ENCODE results near the gene NUMA1. TPM values are rescaled to one million over a fixed set of nuclear protein-coding genes. Genes with fewer than 3 reads are reported as not detected.

NUMA1 gene
- total and polyA plus RNA-seq, 4 donors: 19.5 to 93.2 (median 42.1) TPM

DNA sequence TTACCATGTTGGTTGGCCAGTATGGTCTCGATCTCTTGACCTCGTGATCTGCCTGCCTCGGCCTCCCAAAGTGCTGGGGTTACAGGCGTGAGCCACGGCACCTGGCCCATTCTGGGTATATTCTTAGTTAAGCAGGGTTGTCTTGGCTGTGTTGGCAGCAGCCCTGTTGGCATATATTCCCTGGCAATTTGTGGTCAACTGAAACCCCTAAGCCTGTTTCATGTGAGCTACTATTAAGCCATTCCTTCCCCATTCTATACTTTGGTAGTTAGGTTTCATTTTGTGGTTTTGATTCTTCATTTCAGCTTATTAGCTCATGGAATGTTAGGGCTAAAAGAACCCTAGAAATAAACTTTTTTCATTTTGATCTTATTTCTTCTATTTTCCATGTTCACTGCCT lies 103.8 kb downstream of the NUMA1 start:
- DNase-seq (ENCODE audit: low spot score): no peak
- WGBS: 96% methylated on average over 5 of the region's 5 CpGs
- Histone ChIP-seq H3K4me1 (ENCODE audit: control insufficient read depth in 4 of 4, insufficient read depth in 4 of 4, low read length in 3 of 4) (no peaks in the 10 kb centered on the region), H3K27me3 (ENCODE audit: control insufficient read depth in 4 of 4, insufficient read depth in 4 of 4, low read length in 3 of 4) (no peaks in the 10 kb centered on the region), H3K9ac (ENCODE audit: low read depth in 1 of 2, low read length in 2 of 2) (no peak overlapping the region), H3K9me3 (ENCODE audit: control insufficient read depth in 4 of 4, low read length in 3 of 4) (no peaks in the 10 kb centered on the region), H3K4me3 (ENCODE audit: low read depth in 1 of 3, low read length in 3 of 3) (no peak overlapping the region), H3K36me3 (ENCODE audit: control insufficient read depth in 4 of 4, insufficient read depth in 3 of 4, low read depth in 1 of 4, low read length in 3 of 4) (peaks cover 0 to 18% (median 7%) of the 10 kb centered on the region in 4 donors), H3K27ac (ENCODE audit: low read depth in 1 of 2, low read length in 2 of 2) (no peak overlapping the region)
- TF ChIP-seq YY1 (IDR thresholded peaks at IDR 0.05) (no peak), RXRA (IDR thresholded peaks at IDR 0.05) (no peak), NR2F2 (IDR thresholded peaks at IDR 0.05) (no peak), FOXA1 (IDR thresholded peaks at IDR 0.05) (no peak)

DNA sequence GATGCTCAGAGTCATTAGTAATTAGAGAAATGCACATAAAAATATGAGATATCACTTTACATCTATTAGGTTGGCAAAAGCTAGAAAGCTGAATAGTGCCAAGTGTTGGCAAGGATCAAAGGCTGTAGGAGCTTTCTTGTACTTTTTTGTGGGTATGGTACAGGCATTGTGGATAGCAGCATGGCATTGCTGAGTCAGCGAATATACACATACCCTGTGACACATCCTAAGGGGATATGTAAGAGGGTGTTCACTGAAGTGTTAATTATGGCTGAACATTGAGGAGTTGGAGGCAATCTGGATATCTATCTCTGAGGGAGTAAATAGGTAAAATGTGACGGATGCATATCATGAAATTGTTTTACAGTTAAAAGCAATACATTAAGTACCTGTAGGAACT lies 108.7 kb downstream of the NUMA1 start:
- H3K27ac ChIP-seq (ENCODE audit: low read depth in 1 of 2, low read length in 2 of 2): no peak overlapping the region
- no peaks in the 10 kb centered on the region for H3K4me1 ChIP-seq (ENCODE audit: control insufficient read depth in 4 of 4, insufficient read depth in 4 of 4, low read length in 3 of 4)
- H3K4me3 ChIP-seq (ENCODE audit: low read depth in 1 of 3, low read length in 3 of 3): no peak overlapping the region
- no peaks in the 10 kb centered on the region for H3K27me3 ChIP-seq (ENCODE audit: control insufficient read depth in 4 of 4, insufficient read depth in 4 of 4, low read length in 3 of 4)
- no peak overlapping the region for H3K9ac ChIP-seq (ENCODE audit: low read depth in 1 of 2, low read length in 2 of 2)
- WGBS: 97% methylated on average over 2 of the region's 2 CpGs
- H3K36me3 ChIP-seq (ENCODE audit: control insufficient read depth in 4 of 4, insufficient read depth in 3 of 4, low read depth in 1 of 4, low read length in 3 of 4): peaks cover 0 to 22% (median 17%) of the 10 kb centered on the region in 4 donors
- no peak for TF ChIP-seq YY1 (IDR thresholded peaks at IDR 0.05)
- TF ChIP-seq SP1 (IDR thresholded peaks at IDR 0.05): no peak
- no peak for TF ChIP-seq JUND (IDR thresholded peaks at IDR 0.05)
- TF ChIP-seq, protein P1, sequence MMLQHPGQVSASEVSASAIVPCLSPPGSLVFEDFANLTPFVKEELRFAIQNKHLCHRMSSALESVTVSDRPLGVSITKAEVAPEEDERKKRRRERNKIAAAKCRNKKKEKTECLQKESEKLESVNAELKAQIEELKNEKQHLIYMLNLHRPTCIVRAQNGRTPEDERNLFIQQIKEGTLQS (IDR thresholded peaks at IDR 0.05): no peak
- H3K9me3 ChIP-seq (ENCODE audit: control insufficient read depth in 4 of 4, low read length in 3 of 4): no peaks in the 10 kb centered on the region
- DNase-seq (ENCODE audit: low spot score): no peak

DNA sequence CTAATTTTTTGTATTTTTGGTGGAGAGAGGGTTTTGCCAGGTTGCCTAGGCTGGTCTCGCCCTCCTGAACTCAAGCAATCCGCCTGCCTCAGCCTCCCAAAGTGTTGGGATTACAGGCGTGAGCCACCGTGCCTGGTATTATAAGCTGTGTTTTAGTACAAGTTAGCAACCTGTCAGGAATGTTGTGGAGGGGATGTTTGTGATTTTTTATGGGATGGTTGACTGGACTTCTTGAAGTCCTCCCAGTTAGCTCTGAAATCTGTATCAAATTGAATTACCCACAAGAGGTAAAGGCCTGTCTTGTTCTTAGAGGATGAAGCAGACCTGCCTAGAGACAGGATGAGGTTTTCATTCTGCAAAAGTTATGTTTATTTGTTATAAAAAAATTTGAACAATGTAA lies 115.7 kb downstream of the NUMA1 start:
- peaks cover 0 to 24% (median 11%) of the 10 kb centered on the region in 4 donors for H3K36me3 ChIP-seq (ENCODE audit: control insufficient read depth in 4 of 4, insufficient read depth in 3 of 4, low read depth in 1 of 4, low read length in 3 of 4)
- WGBS: 98% methylated on average over 4 of the region's 4 CpGs

DNA sequence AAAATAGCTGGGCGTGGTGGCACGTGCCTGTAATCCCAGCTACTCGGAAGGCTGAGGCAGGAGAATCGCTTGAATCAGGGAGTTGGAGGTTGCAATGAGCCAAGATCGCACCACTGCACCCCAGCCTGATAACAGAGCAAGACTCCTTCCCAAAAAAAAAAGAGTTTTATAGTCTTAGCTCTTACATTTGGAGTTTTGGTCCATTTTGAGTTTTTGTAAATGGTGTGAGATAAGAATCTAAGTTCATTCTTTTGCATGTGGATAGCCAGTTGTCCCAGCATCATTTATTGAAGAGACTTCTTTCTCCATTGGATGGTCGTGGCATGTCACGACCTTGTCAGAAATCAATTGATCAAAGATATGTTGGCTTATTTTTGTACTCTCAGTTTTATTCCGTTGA lies 116.9 kb downstream of the NUMA1 start:
- H3K4me3 ChIP-seq (ENCODE audit: low read depth in 1 of 3, low read length in 3 of 3): no peak overlapping the region
- no peak for DNase-seq (ENCODE audit: low spot score)
- no peak overlapping the region for H3K27ac ChIP-seq (ENCODE audit: low read depth in 1 of 2, low read length in 2 of 2)
- no peak overlapping the region for H3K9ac ChIP-seq (ENCODE audit: low read depth in 1 of 2, low read length in 2 of 2)
- no peaks in the 10 kb centered on the region for H3K27me3 ChIP-seq (ENCODE audit: control insufficient read depth in 4 of 4, insufficient read depth in 4 of 4, low read length in 3 of 4)
- no peaks in the 10 kb centered on the region for H3K9me3 ChIP-seq (ENCODE audit: control insufficient read depth in 4 of 4, low read length in 3 of 4)
- H3K36me3 ChIP-seq (ENCODE audit: control insufficient read depth in 4 of 4, insufficient read depth in 3 of 4, low read depth in 1 of 4, low read length in 3 of 4): peaks cover 0 to 22% (median 9%) of the 10 kb centered on the region in 4 donors
- no peaks in the 10 kb centered on the region for H3K4me1 ChIP-seq (ENCODE audit: control insufficient read depth in 4 of 4, insufficient read depth in 4 of 4, low read length in 3 of 4)
- 97% methylated on average over 8 of the region's 8 CpGs for WGBS
- TF ChIP-seq EGR1 (IDR thresholded peaks at IDR 0.05; ENCODE audit: low read depth in 2 of 2) (no peak), FOXA2 (IDR thresholded peaks at IDR 0.05) (no peak), HNF4G (IDR thresholded peaks at IDR 0.05) (no peak), JUND (IDR thresholded peaks at IDR 0.05) (no peak), FOXA1 (IDR thresholded peaks at IDR 0.05) (no peak), TAF1 (conservative IDR thresholded peaks at IDR 0.05) (no peak)
- TF ChIP-seq, protein P2, sequence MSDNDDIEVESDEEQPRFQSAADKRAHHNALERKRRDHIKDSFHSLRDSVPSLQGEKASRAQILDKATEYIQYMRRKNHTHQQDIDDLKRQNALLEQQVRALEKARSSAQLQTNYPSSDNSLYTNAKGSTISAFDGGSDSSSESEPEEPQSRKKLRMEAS (IDR thresholded peaks at IDR 0.05): no peak
- TF ChIP-seq, protein P1 (IDR thresholded peaks at IDR 0.05): no peak
- TF ChIP-seq, protein P3, sequence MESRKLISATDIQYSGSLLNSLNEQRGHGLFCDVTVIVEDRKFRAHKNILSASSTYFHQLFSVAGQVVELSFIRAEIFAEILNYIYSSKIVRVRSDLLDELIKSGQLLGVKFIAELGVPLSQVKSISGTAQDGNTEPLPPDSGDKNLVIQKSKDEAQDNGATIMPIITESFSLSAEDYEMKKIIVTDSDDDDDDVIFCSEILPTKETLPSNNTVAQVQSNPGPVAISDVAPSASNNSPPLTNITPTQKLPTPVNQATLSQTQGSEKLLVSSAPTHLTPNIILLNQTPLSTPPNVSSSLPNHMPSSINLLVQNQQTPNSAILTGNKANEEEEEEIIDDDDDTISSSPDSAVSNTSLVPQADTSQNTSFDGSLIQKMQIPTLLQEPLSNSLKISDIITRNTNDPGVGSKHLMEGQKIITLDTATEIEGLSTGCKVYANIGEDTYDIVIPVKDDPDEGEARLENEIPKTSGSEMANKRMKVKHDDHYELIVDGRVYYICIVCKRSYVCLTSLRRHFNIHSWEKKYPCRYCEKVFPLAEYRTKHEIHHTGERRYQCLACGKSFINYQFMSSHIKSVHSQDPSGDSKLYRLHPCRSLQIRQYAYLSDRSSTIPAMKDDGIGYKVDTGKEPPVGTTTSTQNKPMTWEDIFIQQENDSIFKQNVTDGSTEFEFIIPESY (IDR thresholded peaks at IDR 0.05): no peak

More for the DNA sequence above, 115.7 kb downstream of the NUMA1 start:
- Histone ChIP-seq H3K27ac (ENCODE audit: low read depth in 1 of 2, low read length in 2 of 2) (no peak overlapping the region), H3K9ac (ENCODE audit: low read depth in 1 of 2, low read length in 2 of 2) (no peak overlapping the region), H3K4me3 (ENCODE audit: low read depth in 1 of 3, low read length in 3 of 3) (no peak overlapping the region), H3K4me1 (ENCODE audit: control insufficient read depth in 4 of 4, insufficient read depth in 4 of 4, low read length in 3 of 4) (no peaks in the 10 kb centered on the region), H3K9me3 (ENCODE audit: control insufficient read depth in 4 of 4, low read length in 3 of 4) (no peaks in the 10 kb centered on the region), H3K27me3 (ENCODE audit: control insufficient read depth in 4 of 4, insufficient read depth in 4 of 4, low read length in 3 of 4) (no peaks in the 10 kb centered on the region)
- no peak for DNase-seq (ENCODE audit: low spot score)
- no peak for TF ChIP-seq SP1 (IDR thresholded peaks at IDR 0.05)
- TF ChIP-seq, protein P4, sequence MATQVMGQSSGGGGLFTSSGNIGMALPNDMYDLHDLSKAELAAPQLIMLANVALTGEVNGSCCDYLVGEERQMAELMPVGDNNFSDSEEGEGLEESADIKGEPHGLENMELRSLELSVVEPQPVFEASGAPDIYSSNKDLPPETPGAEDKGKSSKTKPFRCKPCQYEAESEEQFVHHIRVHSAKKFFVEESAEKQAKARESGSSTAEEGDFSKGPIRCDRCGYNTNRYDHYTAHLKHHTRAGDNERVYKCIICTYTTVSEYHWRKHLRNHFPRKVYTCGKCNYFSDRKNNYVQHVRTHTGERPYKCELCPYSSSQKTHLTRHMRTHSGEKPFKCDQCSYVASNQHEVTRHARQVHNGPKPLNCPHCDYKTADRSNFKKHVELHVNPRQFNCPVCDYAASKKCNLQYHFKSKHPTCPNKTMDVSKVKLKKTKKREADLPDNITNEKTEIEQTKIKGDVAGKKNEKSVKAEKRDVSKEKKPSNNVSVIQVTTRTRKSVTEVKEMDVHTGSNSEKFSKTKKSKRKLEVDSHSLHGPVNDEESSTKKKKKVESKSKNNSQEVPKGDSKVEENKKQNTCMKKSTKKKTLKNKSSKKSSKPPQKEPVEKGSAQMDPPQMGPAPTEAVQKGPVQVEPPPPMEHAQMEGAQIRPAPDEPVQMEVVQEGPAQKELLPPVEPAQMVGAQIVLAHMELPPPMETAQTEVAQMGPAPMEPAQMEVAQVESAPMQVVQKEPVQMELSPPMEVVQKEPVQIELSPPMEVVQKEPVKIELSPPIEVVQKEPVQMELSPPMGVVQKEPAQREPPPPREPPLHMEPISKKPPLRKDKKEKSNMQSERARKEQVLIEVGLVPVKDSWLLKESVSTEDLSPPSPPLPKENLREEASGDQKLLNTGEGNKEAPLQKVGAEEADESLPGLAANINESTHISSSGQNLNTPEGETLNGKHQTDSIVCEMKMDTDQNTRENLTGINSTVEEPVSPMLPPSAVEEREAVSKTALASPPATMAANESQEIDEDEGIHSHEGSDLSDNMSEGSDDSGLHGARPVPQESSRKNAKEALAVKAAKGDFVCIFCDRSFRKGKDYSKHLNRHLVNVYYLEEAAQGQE (IDR thresholded peaks at IDR 0.05): no peak

Measured in liver (tissue), 9 donors.